NCI-H2196 treated with DMSO at 0.1 percent for 48 hours (cell line): ENCODE data around the gene UQCR10.

Experiments used
- DNase-seq: peaks from one replicate; lab custom pipeline; 2025; ENCODE audit not compliant: unreplicated experiment; lab: John Stamatoyannopoulos, UW

UQCR10 gene

GRCh38 chr22:29767171-29768051 lies at the start of gene UQCR10:
UQCR10 (plus strand) TSS chr22:29767369; CDS start chr22:29767399, 30 bp downstream.
- peak; percentile 44 for DNase-seq

DNA sequence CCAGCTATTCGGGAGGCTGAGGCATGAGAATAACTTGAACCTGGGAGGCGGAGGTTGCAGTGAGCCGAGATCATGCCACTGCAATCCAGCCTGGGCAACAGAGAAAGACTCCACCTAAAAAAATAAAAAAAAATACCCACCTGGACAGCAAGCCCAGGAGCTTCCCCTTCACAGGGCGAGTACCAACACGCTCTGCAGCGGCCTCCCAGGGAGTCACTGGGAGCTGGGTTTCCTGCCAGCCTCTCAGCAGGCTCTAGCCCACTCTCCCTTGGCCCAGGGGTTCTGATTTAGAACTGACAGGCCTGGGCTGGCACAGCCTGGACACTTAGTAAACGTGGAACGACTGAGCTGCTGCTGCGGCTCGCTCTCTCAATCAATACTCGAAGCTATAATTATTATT lies 49.4 kb upstream of the UQCR10 start:
- DNase-seq, result no peak

GRCh38 chr22:29718949-29719898 lies 47.9 kb upstream of the UQCR10 start:
- no peak for DNase-seq

- DNase-seq, result no peak
Measured at GRCh38 chr22:29719899-29720645, 47.1 kb upstream of the UQCR10 start, which contains the start of gene CABP7. CABP7 (plus strand) TSS chr22:29720003; CDS start chr22:29720425, 422 bp downstream.

DNA sequence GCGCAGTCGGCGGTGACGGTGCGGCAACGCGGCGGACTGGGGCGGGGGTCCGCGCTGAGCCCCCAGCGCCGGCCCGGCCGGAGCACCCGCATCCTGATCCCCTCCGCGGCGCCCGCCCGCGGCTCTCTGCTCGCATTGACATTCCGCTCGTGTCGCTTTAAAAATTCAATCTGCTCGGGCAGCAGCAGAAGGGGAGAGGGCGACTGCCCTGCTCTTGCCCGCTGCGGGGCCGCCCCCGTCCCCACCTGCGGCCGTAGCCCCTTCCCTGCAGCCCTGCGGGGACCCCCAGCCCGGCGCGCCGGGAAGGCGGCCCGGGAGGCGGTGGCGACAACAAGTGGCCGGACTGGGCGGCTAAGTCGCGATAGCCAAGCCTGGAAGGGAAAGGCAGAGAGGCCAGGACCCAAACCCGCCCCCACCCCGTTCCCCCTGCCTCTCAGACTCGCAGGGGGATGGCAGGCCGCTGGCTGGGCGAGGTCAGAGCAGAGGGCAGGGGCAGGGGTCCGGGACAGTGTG lies 46.3 kb upstream of the UQCR10 start:
- no peak for DNase-seq

- DNase-seq, result no peak
Measured at GRCh38 chr22:29722151-29722550, 45.0 kb upstream of the UQCR10 start.

GRCh38 chr22:29722587-29722986 lies 44.6 kb upstream of the UQCR10 start:
- DNase-seq, result no peak

GRCh38 chr22:29723766-29724165 lies 43.4 kb upstream of the UQCR10 start:
- DNase-seq, result no peak

GRCh38 chr22:29724843-29725242 lies 42.3 kb upstream of the UQCR10 start:
- no peak for DNase-seq

DNA sequence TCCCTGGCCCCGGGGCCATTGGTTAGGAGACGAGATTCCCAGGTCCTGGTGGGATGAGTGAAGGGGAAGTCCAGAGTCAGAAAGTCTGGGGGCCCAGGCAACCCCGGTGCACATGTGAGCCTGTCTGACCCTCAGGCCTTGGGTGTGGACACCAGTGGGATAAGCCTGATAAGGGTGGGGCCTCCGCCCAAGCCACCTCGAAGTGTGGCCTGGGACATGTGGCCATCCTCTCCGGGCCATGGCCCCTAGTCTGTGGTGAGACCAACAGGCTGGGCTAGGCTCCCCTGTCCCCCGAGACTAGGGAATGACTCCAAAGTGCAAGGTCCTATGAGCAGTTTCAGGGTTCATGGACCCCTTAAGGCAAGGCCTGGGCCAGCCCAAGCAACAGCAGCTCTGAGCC lies 41.1 kb upstream of the UQCR10 start:
- no peak for DNase-seq

DNA sequence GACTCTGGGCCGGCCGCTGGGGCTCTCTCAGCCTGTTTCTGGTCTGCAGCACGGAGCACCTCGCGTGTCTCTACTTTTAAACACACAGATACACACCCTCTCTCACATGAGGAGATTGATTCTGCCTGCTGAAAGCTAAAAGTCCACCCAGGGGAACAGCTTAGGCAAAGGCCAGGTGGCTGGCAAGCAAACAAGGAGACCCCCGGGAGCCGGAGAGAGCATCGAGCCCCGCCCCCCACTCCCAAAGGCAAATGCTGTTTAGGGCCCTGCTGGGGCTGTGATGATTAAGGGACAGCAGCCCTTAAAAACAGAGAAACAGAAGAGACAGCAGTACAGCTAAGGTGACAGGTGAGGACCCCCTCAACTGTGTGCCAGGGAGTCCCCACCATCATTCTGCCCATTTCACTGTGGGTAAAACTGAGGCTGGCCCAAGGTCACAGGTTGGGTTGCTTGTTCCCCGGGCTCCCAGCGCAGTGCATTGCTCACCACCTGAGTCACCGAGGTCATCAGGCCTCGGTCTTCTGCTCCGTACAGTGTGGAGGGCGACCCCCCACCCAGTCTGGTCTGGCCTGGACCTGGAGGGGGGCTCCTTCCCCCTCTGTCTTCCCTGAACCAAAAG lies 40.5 kb upstream of the UQCR10 start:
- no peak for DNase-seq

GRCh38 chr22:29727131-29727523 lies 40.0 kb upstream of the UQCR10 start:
- DNase-seq, result no peak

DNA sequence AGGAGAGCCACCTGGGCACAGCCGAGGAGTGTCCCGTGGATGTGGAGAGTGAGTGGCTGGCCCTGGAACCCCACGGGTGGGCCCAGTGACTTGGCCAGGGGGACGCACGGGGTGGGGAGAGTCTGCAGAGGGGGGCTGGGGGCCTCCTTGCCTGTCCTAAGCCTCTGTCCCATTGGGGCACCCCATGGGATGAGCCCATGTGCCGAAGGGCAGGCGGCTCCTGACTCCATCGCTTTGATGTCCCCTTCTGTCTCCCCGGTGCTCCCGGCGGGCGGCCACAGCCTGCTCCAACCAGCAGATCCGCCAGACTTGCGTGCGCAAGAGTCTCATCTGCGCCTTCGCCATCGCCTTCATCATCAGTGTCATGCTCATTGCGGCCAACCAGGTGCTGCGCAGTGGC lies 38.0 kb upstream of the UQCR10 start:
- no peak for DNase-seq

GRCh38 chr22:29731058-29731850 lies 35.9 kb upstream of the UQCR10 start:
- DNase-seq, result no peak

- DNase-seq, result no peak
Measured at GRCh38 chr22:29732883-29733282, 34.3 kb upstream of the UQCR10 start.

GRCh38 chr22:29733362-29734201 lies 33.6 kb upstream of the UQCR10 start:
- DNase-seq, result no peak

DNA sequence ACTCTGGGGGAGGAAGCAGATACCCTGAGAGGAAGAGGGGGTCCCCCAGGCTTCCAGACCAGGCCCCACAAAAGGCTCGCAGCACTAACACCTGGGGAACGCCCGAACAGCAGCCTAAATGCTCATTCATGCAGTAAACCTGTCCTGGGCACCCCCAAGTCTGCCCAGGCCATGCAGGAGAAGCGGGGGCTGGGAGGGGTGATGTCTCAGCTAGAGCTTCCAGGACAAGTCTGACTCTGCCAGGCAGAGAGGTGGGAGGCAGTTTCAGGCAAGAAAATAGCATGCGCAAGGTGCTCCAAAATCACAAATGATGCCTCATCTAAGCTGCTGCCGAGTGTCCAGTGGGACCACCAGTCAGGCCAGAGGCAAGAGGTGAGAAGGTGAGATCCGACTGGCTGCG lies 32.8 kb upstream of the UQCR10 start:
- no peak for DNase-seq

DNA sequence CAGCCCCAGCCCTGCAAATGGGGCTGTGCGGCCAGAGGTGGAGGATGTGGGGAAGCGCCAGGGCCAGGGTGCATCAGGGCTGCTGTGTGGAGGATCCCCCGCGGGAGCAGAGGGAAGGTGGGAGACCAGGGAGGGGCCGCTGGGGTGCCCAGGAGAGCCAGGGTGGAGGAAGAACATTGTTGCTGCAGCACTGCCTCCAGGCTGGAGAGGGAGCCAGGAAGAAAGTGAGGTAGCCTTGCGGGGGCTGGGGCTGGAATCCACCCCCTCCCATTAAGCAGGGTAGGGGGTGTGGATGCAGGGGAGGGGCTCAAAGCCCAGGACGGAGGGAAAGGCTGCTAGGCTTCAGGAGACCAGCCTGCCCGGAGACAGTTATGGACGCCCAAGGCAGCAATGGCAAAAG lies 32.3 kb upstream of the UQCR10 start:
- no peak for DNase-seq

- DNase-seq, result no peak
Measured at GRCh38 chr22:29735416-29735815, 31.8 kb upstream of the UQCR10 start.
